HUES64 (cell line): Measurements from ENCODE around the gene ACER3.
"Not testable (repeated sequence)": the region's sequence is repeated elsewhere in the genome, so short reads cannot be mapped to it uniquely, and the experiment has no call there.

Experiments
- H3K27ac ChIP-seq: 2 replicates; pipeline ENCODE4 v1.7.0; 2013; ENCODE audit warnings: low read depth, low read length, inconsistent platforms
- H3K27me3 ChIP-seq: 2 replicates; pipeline ENCODE4 v1.6.1; 2013; ENCODE audit warnings: mild to moderate bottlenecking, low read length; ENCODE audit not compliant: insufficient read depth
- H3K36me3 ChIP-seq: 2 replicates; pipeline ENCODE4 v1.6.1; 2013; ENCODE audit warnings: mild to moderate bottlenecking, low read length; ENCODE audit not compliant: insufficient read depth
- H3K4me1 ChIP-seq: 2 replicates; pipeline ENCODE4 v1.6.1; 2013; ENCODE audit warnings: mild to moderate bottlenecking, low read length, moderate library complexity; ENCODE audit not compliant: insufficient read depth
- H3K4me3 ChIP-seq: 2 replicates; pipeline ENCODE4 v1.5.1; 2013; ENCODE audit warnings: mild to moderate bottlenecking, low read length, moderate library complexity
- H3K9ac ChIP-seq: 2 replicates; pipeline ENCODE4 v1.6.1; 2013; ENCODE audit warnings: mild to moderate bottlenecking, low read depth, low read length
- H3K9me3 ChIP-seq: 2 replicates; pipeline ENCODE4 v1.6.1; 2013; ENCODE audit warnings: low read depth, low read length; ENCODE audit not compliant: insufficient read depth
- WGBS: fragments of 150-250, 120-280 bp; methylation state at CpG from one replicate; pipeline ENCODE4 v1.1.7; 2013; ENCODE audit warnings: missing lambda C conversion rate; 5-methylcytosine and 5-hydroxymethylcytosine counted together

ACER3 gene

GRCh38 chr11:76999597-76999996 is 138.9 kb downstream of the ACER3 start:
- no peak overlapping the region for H3K4me3 ChIP-seq
- H3K9me3 ChIP-seq: no peaks in the 10 kb centered on the region
- H3K4me1 ChIP-seq: peaks cover 6% of the 10 kb centered on the region; the same call in 1 of the 2 replicates
- H3K27ac ChIP-seq: no peak overlapping the region
- H3K27me3 ChIP-seq: no peaks in the 10 kb centered on the region
- WGBS: 100% methylated on average over 1 of the region's 1 CpG
- no peak overlapping the region for H3K9ac ChIP-seq
- no peaks in the 10 kb centered on the region for H3K36me3 ChIP-seq

- H3K9me3 ChIP-seq: no peaks in the 10 kb centered on the region
- H3K4me3 ChIP-seq: no peak overlapping the region
- no CpG with 5 or more reads among the region's 1 CpG for WGBS
- H3K36me3 ChIP-seq: no peaks in the 10 kb centered on the region
- no peak overlapping the region for H3K27ac ChIP-seq
- no peaks in the 10 kb centered on the region for H3K27me3 ChIP-seq
- peaks cover 6% of the 10 kb centered on the region; the same call in 1 of the 2 replicates for H3K4me1 ChIP-seq
- H3K9ac ChIP-seq: no peak overlapping the region
Measured at GRCh38 chr11:77001613-77002012, 140.9 kb downstream of the ACER3 start.

- Histone ChIP-seq H3K36me3 (no peaks in the 10 kb centered on the region), H3K9ac (no peak overlapping the region), H3K9me3 (no peaks in the 10 kb centered on the region), H3K4me3 (no peak overlapping the region), H3K27me3 (no peaks in the 10 kb centered on the region), H3K4me1 (peaks cover 6% of the 10 kb centered on the region; the same call in 1 of the 2 replicates), H3K27ac (no peak overlapping the region)
- WGBS: 89% methylated on average over 2 of the region's 2 CpGs
Measured at GRCh38 chr11:77002776-77003175, 142.1 kb downstream of the ACER3 start.

GRCh38 chr11:77003963-77004362 is 143.2 kb downstream of the ACER3 start:
- Histone ChIP-seq H3K36me3 (no peaks in the 10 kb centered on the region), H3K27me3 (no peaks in the 10 kb centered on the region), H3K4me1 (no peaks in the 10 kb centered on the region), H3K9ac (no peak overlapping the region), H3K9me3 (no peaks in the 10 kb centered on the region), H3K27ac (no peak overlapping the region), H3K4me3 (no peak overlapping the region)
- WGBS: 47% methylated on average over 2 of the region's 2 CpGs

GRCh38 chr11:77009533-77010160 is 148.9 kb downstream of the ACER3 start:
- H3K4me3 ChIP-seq: no peak overlapping the region
- no peak overlapping the region for H3K27ac ChIP-seq
- H3K27me3 ChIP-seq: no peaks in the 10 kb centered on the region
- no peaks in the 10 kb centered on the region for H3K9me3 ChIP-seq
- no peaks in the 10 kb centered on the region for H3K4me1 ChIP-seq
- no peak overlapping the region for H3K9ac ChIP-seq
- no peaks in the 10 kb centered on the region for H3K36me3 ChIP-seq

- WGBS: 97% methylated on average over 2 of the region's 2 CpGs
- Histone ChIP-seq H3K27ac (no peak overlapping the region), H3K27me3 (no peaks in the 10 kb centered on the region), H3K36me3 (no peaks in the 10 kb centered on the region), H3K4me3 (no peak overlapping the region), H3K9ac (no peak overlapping the region), H3K4me1 (no peaks in the 10 kb centered on the region; the same call in 1 of the 2 replicates), H3K9me3 (no peaks in the 10 kb centered on the region)
Measured at GRCh38 chr11:77014669-77015068, 154.0 kb downstream of the ACER3 start.

- not testable (repeated sequence) for H3K27ac ChIP-seq
- WGBS: 93% methylated on average over 2 of the region's 2 CpGs
Measured at GRCh38 chr11:77018396-77018924, 157.7 kb downstream of the ACER3 start.

GRCh38 chr11:77019976-77020595 is 159.4 kb downstream of the ACER3 start:
- H3K4me3 ChIP-seq: no peak overlapping the region
- H3K36me3 ChIP-seq: no peaks in the 10 kb centered on the region
- H3K4me1 ChIP-seq: peaks cover 9% of the 10 kb centered on the region
- H3K27me3 ChIP-seq: no peaks in the 10 kb centered on the region
- no peaks in the 10 kb centered on the region for H3K9me3 ChIP-seq
- WGBS: 88% methylated on average over 1 of the region's 2 CpGs
- H3K27ac ChIP-seq: no peak overlapping the region
- H3K9ac ChIP-seq: no peak overlapping the region

More at GRCh38 chr11:77018396-77018924, 157.7 kb downstream of the ACER3 start:
- not testable (repeated sequence) for H3K9ac ChIP-seq, H3K27me3 ChIP-seq, H3K9me3 ChIP-seq, H3K36me3 ChIP-seq, H3K4me3 ChIP-seq, H3K4me1 ChIP-seq

- 0 out of 2 replicates have a peak overlapping the region, but pooled peaks have one; percentile 13 for H3K27ac ChIP-seq
- no peak overlapping the region for H3K4me3 ChIP-seq
- H3K9me3 ChIP-seq: no peaks in the 10 kb centered on the region
- H3K9ac ChIP-seq: no peak overlapping the region
- 88% methylated on average over 2 of the region's 2 CpGs for WGBS
- no peaks in the 10 kb centered on the region for H3K27me3 ChIP-seq
- peaks cover 9% of the 10 kb centered on the region; the same call in 1 of the 2 replicates for H3K4me1 ChIP-seq
- H3K36me3 ChIP-seq: no peaks in the 10 kb centered on the region
Measured at GRCh38 chr11:77020734-77021133, 160.0 kb downstream of the ACER3 start.

GRCh38 chr11:77024745-77025144 is 164.0 kb downstream of the ACER3 start:
- H3K9ac ChIP-seq: no peak overlapping the region
- H3K4me3 ChIP-seq: no peak overlapping the region
- H3K4me1 ChIP-seq: peaks cover 11% of the 10 kb centered on the region; the same call in 1 of the 2 replicates

GRCh38 chr11:77026221-77026620 is 165.5 kb downstream of the ACER3 start:
- 100% methylated on average over 2 of the region's 3 CpGs for WGBS
- H3K4me1 ChIP-seq: peaks cover 9% of the 10 kb centered on the region; the same call in 1 of the 2 replicates
- H3K27me3 ChIP-seq: no peaks in the 10 kb centered on the region
- H3K27ac ChIP-seq: no peak overlapping the region
- no peaks in the 10 kb centered on the region for H3K36me3 ChIP-seq
- no peaks in the 10 kb centered on the region for H3K9me3 ChIP-seq
- H3K4me3 ChIP-seq: no peak overlapping the region
- no peak overlapping the region for H3K9ac ChIP-seq

More at GRCh38 chr11:77024745-77025144, 164.0 kb downstream of the ACER3 start:
- no peaks in the 10 kb centered on the region for H3K27me3 ChIP-seq
- no peaks in the 10 kb centered on the region for H3K9me3 ChIP-seq
- H3K27ac ChIP-seq: no peak overlapping the region
- H3K36me3 ChIP-seq: no peaks in the 10 kb centered on the region
